HCT116 (cell line): ENCODE results near the gene LYST.

Experiments used
- CTCF ChIP-seq, 3 experiments: fragments of 200-600 bp in 1 of 3; sonication (generic) in 1 of 3; IDR thresholded peaks in 2 of 3; conservative IDR thresholded peaks in 1 of 3; 2 replicates each; pipeline ENCODE4 v1.5.1; 2012 to 2017; ENCODE audit warnings: low read depth in 2 of 3, low read length in 2 of 3, antibody characterized with exemption in 1 of 3, borderline replicate concordance in 1 of 3, control low read depth in 1 of 3, mild to moderate bottlenecking in 1 of 3, mixed read lengths in 1 of 3, mixed run types in 1 of 3, moderate library complexity in 1 of 3; ENCODE audit not compliant: insufficient read depth in 1 of 3
- EZH2 ChIP-seq: fragments of 200-600 bp; sonication (generic); IDR thresholded peaks from 2 replicates; pipeline ENCODE4 v1.6.1; 2017; ENCODE audit warnings: antibody characterized with exemption, mixed run types
- EZH2phosphoT487 ChIP-seq: fragments of 200-600 bp; IDR thresholded peaks from 2 replicates; pipeline ENCODE4 v1.6.1; 2018; ENCODE audit warnings: antibody characterized with exemption, borderline replicate concordance
- FOSL1 ChIP-seq: IDR thresholded peaks from 2 replicates; pipeline ENCODE4 v1.6.1; 2012; ENCODE audit warnings: low read depth
- JUND ChIP-seq: IDR thresholded peaks from 2 replicates; pipeline ENCODE4 v1.6.1; 2012
- MAX ChIP-seq: IDR thresholded peaks from 2 replicates; pipeline ENCODE4 v1.6.1; 2012
- POLR2A ChIP-seq: IDR thresholded peaks from 2 replicates; pipeline ENCODE4 v1.7.0; 2011; ENCODE audit warnings: borderline replicate concordance; ENCODE audit not compliant: insufficient read depth, insufficient read length; ENCODE audit errors: extremely low read depth
- POLR2AphosphoS5 ChIP-seq: IDR thresholded peaks from 2 replicates; pipeline ENCODE4 v1.6.1; 2011; ENCODE audit warnings: mild to moderate bottlenecking, low read depth, low read length, moderate library complexity
- RAD21 ChIP-seq: IDR thresholded peaks from 2 replicates; pipeline ENCODE4 v1.6.1; 2012; ENCODE audit warnings: low read depth, mild to moderate bottlenecking
- YY1 ChIP-seq: IDR thresholded peaks from 2 replicates; pipeline ENCODE4 v1.6.1; 2011; ENCODE audit warnings: low read length, low read depth, moderate library complexity, mild to moderate bottlenecking; ENCODE audit not compliant: insufficient replicate concordance; ENCODE audit errors: extremely low read depth
- TF ChIP-seq, protein P1 (sequence below): IDR thresholded peaks from 2 replicates; pipeline ENCODE4 v1.6.1; 2012

DNA sequence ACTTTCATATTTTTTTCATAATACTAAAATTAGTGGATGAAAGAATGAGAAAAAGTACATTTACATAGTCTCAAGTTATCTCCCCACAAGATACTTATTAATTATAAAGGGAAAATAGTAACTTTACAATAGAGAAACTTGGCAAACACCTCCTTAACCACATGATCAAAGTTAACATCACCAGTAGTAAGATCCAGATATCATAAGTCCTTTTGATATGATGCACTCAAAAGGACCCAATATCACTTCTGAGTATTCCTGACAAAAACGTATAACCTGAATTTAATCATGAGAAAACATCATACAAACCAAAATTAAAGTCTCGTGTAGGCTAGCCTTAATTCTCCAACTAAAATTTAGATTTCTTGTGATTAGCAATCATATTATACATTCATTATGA, 67.4 kb downstream of the LYST start:
- TF ChIP-seq CTCF (IDR thresholded peaks at IDR 0.05 in 2 of 3, conservative IDR thresholded peaks at IDR 0.05 in 1 of 3; ENCODE audit: borderline replicate concordance in 1 of 3, insufficient read depth in 1 of 3, low read depth in 2 of 3, low read length in 2 of 3) (no peak), MAX (no peak), EZH2phosphoT487 (no peak), JUND (no peak), POLR2A (no peak), FOSL1 (no peak), POLR2AphosphoS5 (no peak), YY1 (no peak), EZH2 (no peak), RAD21 (no peak)
- TF ChIP-seq, protein P1, sequence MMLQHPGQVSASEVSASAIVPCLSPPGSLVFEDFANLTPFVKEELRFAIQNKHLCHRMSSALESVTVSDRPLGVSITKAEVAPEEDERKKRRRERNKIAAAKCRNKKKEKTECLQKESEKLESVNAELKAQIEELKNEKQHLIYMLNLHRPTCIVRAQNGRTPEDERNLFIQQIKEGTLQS = no peak
